C1 segment of cervical spinal cord (tissue), 14 donors: Measurements from ENCODE around the gene CHMP4B.
A peak's percentile ranks its signal among the peaks of the same experiment; 100 is the strongest.

ENCODE experiments used
- DNase-seq, 14 donors: peaks; one replicate each; lab custom pipeline; 2025; lab: John Stamatoyannopoulos, UW

Gene CHMP4B

GRCh38 chr20:33820362-33820761 lies 9.2 kb downstream of the CHMP4B start:
- DNase-seq: no peak

- DNase-seq: no peak
Measured at GRCh38 chr20:33821270-33821836, 10.2 kb downstream of the CHMP4B start.

GRCh38 chr20:33822423-33822822 lies 11.3 kb downstream of the CHMP4B start:
- no peak for DNase-seq

GRCh38 chr20:33822991-33823390 lies 11.8 kb downstream of the CHMP4B start:
- no peak for DNase-seq

- no peak for DNase-seq
Measured at GRCh38 chr20:33824852-33825251, 13.7 kb downstream of the CHMP4B start.

- no peak for DNase-seq
Measured at GRCh38 chr20:33825340-33826269, 14.5 kb downstream of the CHMP4B start.

- no peak for DNase-seq
Measured at GRCh38 chr20:33826270-33826897, 15.2 kb downstream of the CHMP4B start.

GRCh38 chr20:33827109-33827508 lies 16.0 kb downstream of the CHMP4B start:
- DNase-seq: no peak

- DNase-seq: no peak
Measured at GRCh38 chr20:33827634-33828325, 16.6 kb downstream of the CHMP4B start.

GRCh38 chr20:33828326-33828844 lies 17.2 kb downstream of the CHMP4B start:
- no peak for DNase-seq

GRCh38 chr20:33828967-33829560 lies 17.9 kb downstream of the CHMP4B start:
- no peak for DNase-seq

- DNase-seq: no peak
Measured at GRCh38 chr20:33829636-33830035, 18.5 kb downstream of the CHMP4B start.

GRCh38 chr20:33830371-33830770 lies 19.2 kb downstream of the CHMP4B start:
- DNase-seq: no peak

GRCh38 chr20:33832103-33832804 lies 21.1 kb downstream of the CHMP4B start:
- peak in 6 of 14 donors; percentile 6 to 50 (median 36) for DNase-seq

- DNase-seq: no peak
Measured at GRCh38 chr20:33833333-33833732, 22.2 kb downstream of the CHMP4B start.

- DNase-seq: no peak
Measured at GRCh38 chr20:33835615-33836172, 24.5 kb downstream of the CHMP4B start.

- no peak for DNase-seq
Measured at GRCh38 chr20:33836277-33836676, 25.1 kb downstream of the CHMP4B start.

- no peak for DNase-seq
Measured at GRCh38 chr20:33837096-33837830, 26.1 kb downstream of the CHMP4B start.

GRCh38 chr20:33838035-33838864 lies 27.1 kb downstream of the CHMP4B start:
- DNase-seq: no peak
